T47D (cell line): Measurements from ENCODE around the gene CCDC183.
"Not testable (repeated sequence)": the region's sequence is repeated elsewhere in the genome, so short reads cannot be mapped to it uniquely, and the experiment has no call there.

ENCODE experiments used
- DNase-seq, 2 experiments: peaks; one replicate each; pipeline versions ENCODE4 v3.0.0 to v3.0.0-alpha.2; 2011 to 2012; ENCODE audit warnings: low read depth in 1 of 2, low spot score in 1 of 2
- JUND ChIP-seq: IDR thresholded peaks from 2 replicates; pipeline ENCODE4 v1.6.1; 2012; ENCODE audit warnings: low read depth
- in situ Hi-C: cut with HindIII; loops from 2 replicates; pipeline ENCODE4 v1.10.0; 2016; ENCODE audit warnings: low sequenced_read_pairs, low pct_unique_long_range_greater_than_20kb

The CCDC183 gene

GRCh38 chr9:136792321-136793085, 3.6 kb upstream of the CCDC183 start:
- TF ChIP-seq JUND: no peak
- in situ Hi-C loops: no loop called here
- no peak for DNase-seq

GRCh38 chr9:136793086-136793946, 2.8 kb upstream of the CCDC183 start:
- TF ChIP-seq JUND: no peak
- peak in 1 of 2 experiments; percentile 61 for DNase-seq
- in situ Hi-C loops: no loop called here

GRCh38 chr9:136794281-136794999, 1.7 kb upstream of the CCDC183 start:
- DNase-seq: no peak
- in situ Hi-C loops: no loop called here
- no peak for TF ChIP-seq JUND

- no peak for DNase-seq
- TF ChIP-seq JUND: no peak
- in situ Hi-C loops: no loop called here
These were observed 1.2 kb upstream of the CCDC183 start for GRCh38 chr9:136795000-136795348.

GRCh38 chr9:136796775-136797347, 723 bp downstream of the CCDC183 start:
- in situ Hi-C loops, DNase-seq: not testable (repeated sequence)

GRCh38 chr9:136798708-136799078, 2.6 kb downstream of the CCDC183 start:
- in situ Hi-C loops: no loop called here
- no peak for DNase-seq

GRCh38 chr9:136799079-136799853, 3.1 kb downstream of the CCDC183 start:
- in situ Hi-C loops: no loop called here
- no peak for TF ChIP-seq JUND
- DNase-seq: peak in 1 of 2 experiments; percentile 81

More at GRCh38 chr9:136798708-136799078, 2.6 kb downstream of the CCDC183 start:
- TF ChIP-seq JUND: no peak

- peak; percentile 89 to 97 for DNase-seq
- in situ Hi-C loops: no loop called here
- TF ChIP-seq JUND: no peak
These were observed 3.9 kb downstream of the CCDC183 start for GRCh38 chr9:136799854-136800657.

- TF ChIP-seq JUND: no peak
- in situ Hi-C loops: no loop called here
- no peak for DNase-seq
These were observed 6.2 kb downstream of the CCDC183 start for GRCh38 chr9:136802321-136802720.

- in situ Hi-C loops, DNase-seq: not testable (repeated sequence)
These were observed 6.9 kb downstream of the CCDC183 start for GRCh38 chr9:136803009-136803550.
